H1 (cell line): ENCODE results near the gene PSG5. TPM values are rescaled to one million over a fixed set of nuclear protein-coding genes. Genes with fewer than 3 reads are reported as not detected.
"Not testable (repeated sequence)": the region's sequence is repeated elsewhere in the genome, so short reads cannot be mapped to it uniquely, and the experiment has no call there.

Experiments
- CTCF ChIA-PET: fragments of 300-600 bp; sonication (Branson Sonifier 250); formaldehyde crosslinking; loops from one replicate; lab custom pipeline; 2021; ENCODE audit not compliant: partially characterized antibody; lab: Charles Lee
- POLR2A ChIA-PET: fragments of 300-600 bp; sonication (Branson Sonifier 250); formaldehyde crosslinking; loops from one replicate; lab custom pipeline; 2021; ENCODE audit warnings: inconsistent platforms; ENCODE audit not compliant: partially characterized antibody; lab: Charles Lee
- DNase-seq, 2 experiments: peaks; one replicate each; pipeline versions ENCODE4 v3.0.0 to v3.0.0-alpha.2; 2010 to 2022; ENCODE audit warnings: low spot score in 2 of 2, low read depth in 1 of 2, mixed read lengths in 1 of 2
- FAIRE-seq: peaks from 2 replicates; lab custom pipeline; 2011; peaks lifted over from hg19 to GRCh38; lab: Jason Lieb, UNC
- H2AFZ ChIP-seq: 2 replicates; pipeline ENCODE4 v1.8.1; 2012; ENCODE audit warnings: low read length, inconsistent platforms
- H2AK5ac ChIP-seq: 2 replicates; pipeline ENCODE4 v1.6.1; 2013; ENCODE audit warnings: low read depth, low read length
- H2BK120ac ChIP-seq: replicated peaks from 2 replicates; pipeline ENCODE3; 2013; ENCODE audit warnings: low read depth, low read length, inconsistent platforms
- H2BK12ac ChIP-seq: 2 replicates; pipeline ENCODE4 v1.6.1; 2013; ENCODE audit warnings: low read depth, low read length
- H2BK15ac ChIP-seq: 2 replicates; pipeline ENCODE4 v1.6.1; 2013; ENCODE audit warnings: low read length
- H2BK20ac ChIP-seq: 2 replicates; pipeline ENCODE4 v1.6.1; 2013; ENCODE audit warnings: low read length
- H2BK5ac ChIP-seq: 2 replicates; pipeline ENCODE4 v1.6.1; 2013; ENCODE audit warnings: low read depth, low read length
- H3K14ac ChIP-seq: 2 replicates; pipeline ENCODE4 v1.6.1; 2013; ENCODE audit warnings: inconsistent platforms; ENCODE audit not compliant: insufficient read length
- H3K18ac ChIP-seq: 2 replicates; pipeline ENCODE4 v1.6.1; 2013; ENCODE audit warnings: low read length; ENCODE audit errors: extremely low read depth
- H3K23ac ChIP-seq: 2 replicates; pipeline ENCODE4 v1.6.1; 2013; ENCODE audit warnings: inconsistent platforms; ENCODE audit not compliant: insufficient read length
- H3K23me2 ChIP-seq: 2 replicates; pipeline ENCODE4 v1.6.1; 2013; ENCODE audit warnings: low read depth, low read length
- H3K27ac ChIP-seq: 2 replicates; pipeline ENCODE4 v1.6.1; 2011; ENCODE audit warnings: low read depth, low read length, inconsistent platforms
- H3K27me3 ChIP-seq, 4 experiments: replicated peaks in 1 of 4; 1 replicate in 1 of 4; 2 replicates in 3 of 4; pipeline versions ENCODE4 v1.6.1 to v1.8.1; 2011 to 2013; ENCODE audit warnings: low read length in 3 of 4, mild to moderate bottlenecking in 3 of 4, inconsistent platforms in 2 of 4, mixed read lengths in 2 of 4, moderate library complexity in 1 of 4; ENCODE audit not compliant: control insufficient read depth in 3 of 4, insufficient read depth in 3 of 4; ENCODE audit errors: extremely low read depth in 1 of 4
- H3K36me3 ChIP-seq, 4 experiments: 2 replicates each; pipeline versions ENCODE4 v1.6.1 to v1.8.1; 2011 to 2013; ENCODE audit warnings: mild to moderate bottlenecking in 4 of 4, low read length in 3 of 4, moderate library complexity in 2 of 4, control low read depth in 1 of 4, inconsistent platforms in 1 of 4; ENCODE audit not compliant: insufficient read depth in 4 of 4, control insufficient read depth in 2 of 4
- H3K4ac ChIP-seq: replicated peaks from 2 replicates; pipeline ENCODE3; 2013; ENCODE audit warnings: low read length, low read depth, mixed read lengths, inconsistent platforms; ENCODE audit not compliant: insufficient read length
- H3K4me1 ChIP-seq, 4 experiments: replicated peaks in 1 of 4; 1 replicate in 1 of 4; 2 replicates in 3 of 4; pipeline versions ENCODE4 v1.6.1 to v1.8.1; 2011 to 2013; ENCODE audit warnings: low read length in 3 of 4, inconsistent platforms in 2 of 4, mixed read lengths in 1 of 4; ENCODE audit not compliant: insufficient read depth in 4 of 4, control insufficient read depth in 3 of 4
- H3K4me2 ChIP-seq, 2 experiments: 2 replicates each; pipeline versions ENCODE4 v1.6.1 to v1.8.1; 2011 to 2013; ENCODE audit warnings: low read depth in 2 of 2, low read length in 2 of 2, control low read depth in 1 of 2, inconsistent platforms in 1 of 2, mild to moderate bottlenecking in 1 of 2; ENCODE audit not compliant: insufficient read depth in 1 of 2
- H3K4me3 ChIP-seq, 4 experiments: fragments of 200-600, 300-600 bp in 1 of 4; sonication (generic), shearing (Covaris generic), sonication (Bioruptor Twin) in 1 of 4; 2 replicates each; pipeline versions ENCODE4 v1.5.1 to v1.8.1; 2011 to 2016; ENCODE audit warnings: low read length in 4 of 4, low read depth in 3 of 4, control low read depth in 2 of 4, inconsistent platforms in 2 of 4, mild to moderate bottlenecking in 2 of 4, mixed read lengths in 1 of 4, moderate library complexity in 1 of 4; ENCODE audit not compliant: insufficient read depth in 2 of 4; ENCODE audit errors: extremely low read depth in 1 of 4
- H3K56ac ChIP-seq: replicated peaks from 2 replicates; pipeline ENCODE3; 2013; ENCODE audit warnings: low read depth, mild to moderate bottlenecking, mixed read lengths, low read length, inconsistent platforms; ENCODE audit not compliant: insufficient read length
- H3K79me1 ChIP-seq: 2 replicates; pipeline ENCODE4 v1.6.1; 2013; ENCODE audit warnings: low read depth, low read length, control low read depth
- H3K79me2 ChIP-seq, 2 experiments: 2 replicates each; pipeline versions ENCODE4 v1.6.1 to v1.8.1; 2012 to 2013; ENCODE audit warnings: low read length in 2 of 2, mild to moderate bottlenecking in 2 of 2, inconsistent platforms in 1 of 2; ENCODE audit not compliant: insufficient read depth in 2 of 2, control insufficient read depth in 1 of 2
- H3K9ac ChIP-seq, 4 experiments: replicated peaks in 1 of 4; 1 replicate in 1 of 4; 2 replicates in 3 of 4; pipeline versions ENCODE4 v1.6.1 to v1.8.1; 2011 to 2013; ENCODE audit warnings: low read depth in 3 of 4, low read length in 3 of 4, control low read depth in 2 of 4, mild to moderate bottlenecking in 2 of 4, moderate library complexity in 2 of 4, inconsistent platforms in 1 of 4; ENCODE audit errors: extremely low read depth in 1 of 4
- H3K9me3 ChIP-seq, 2 experiments: 2 replicates each; pipeline versions ENCODE4 v1.6.1 to v1.8.1; 2012 to 2013; ENCODE audit warnings: mild to moderate bottlenecking in 2 of 2, moderate library complexity in 2 of 2, control low read depth in 1 of 2, inconsistent platforms in 1 of 2, low read depth in 1 of 2, low read length in 1 of 2, mixed read lengths in 1 of 2; ENCODE audit not compliant: insufficient read depth in 2 of 2
- H4K20me1 ChIP-seq, 2 experiments: replicated peaks in 1 of 2; 2 replicates each; pipeline versions ENCODE3 to v1.8.1; 2011 to 2013; ENCODE audit warnings: inconsistent platforms in 2 of 2, low read length in 2 of 2, mild to moderate bottlenecking in 1 of 2; ENCODE audit not compliant: insufficient read depth in 2 of 2, control insufficient read depth in 1 of 2
- H4K5ac ChIP-seq: 2 replicates; pipeline ENCODE4 v1.6.1; 2013; ENCODE audit warnings: low read length, low read depth, mixed read lengths, inconsistent platforms; ENCODE audit not compliant: insufficient read length
- H4K8ac ChIP-seq: 2 replicates; pipeline ENCODE4 v1.8.0; 2013; ENCODE audit warnings: mild to moderate bottlenecking, moderate library complexity, low read length, inconsistent platforms; ENCODE audit not compliant: insufficient read depth; ENCODE audit errors: extremely low read depth
- H4K91ac ChIP-seq: replicated peaks from 2 replicates; pipeline ENCODE3; 2013; ENCODE audit warnings: low read length, mixed read lengths, inconsistent platforms; ENCODE audit not compliant: insufficient read length
- WGBS, 2 experiments: shearing (Covaris generic) in 1 of 2; methylation state at CpG; one replicate each; pipeline versions ENCODE4 v1.1.6 to v1.1.7; 2013 to 2015; ENCODE audit warnings: low lambda C conversion rate in 2 of 2, mixed read lengths in 2 of 2, inconsistent platforms in 1 of 2, low coverage in 1 of 2, missing lambda C conversion rate in 1 of 2; ENCODE audit not compliant: insufficient replicate concordance in 2 of 2, insufficient coverage in 1 of 2, insufficient read length in 1 of 2; ENCODE audit errors: extremely low coverage in 1 of 2, missing lambda C conversion rate in 1 of 2; 5-methylcytosine and 5-hydroxymethylcytosine counted together
- polyA plus RNA-seq, 7 experiments: library from polyadenylated mRNA; depleted of rRNA in 3 of 7; stranded (reverse) in 5 of 7; unstranded in 2 of 7; fragments of >200 nt in 5 of 7; fragments of 200-250 nt in 2 of 7; gene quantifications; 1 replicate in 5 of 7; 2 replicates in 1 of 7; 4 replicates in 1 of 7; pipeline versions ENCODE4 v1.2.1 to v1.2.3, GENCODE V29; 2011 to 2013; ENCODE audit warnings: missing spikeins in 2 of 7, mixed read lengths in 2 of 7
- total RNA-seq: library from RNA; stranded (reverse); fragmentation: NEBNext Ultra II Directional; extraction: Animal tissue kit (Norgen Biotek cat#: 25700); gene quantifications from 2 replicates; pipeline ENCODE4 v1.2.1, GENCODE V29; 2021
- TF ChIP-seq, protein P1 (sequence below), 3 experiments: IDR thresholded peaks; 1 replicate in 2 of 3; 2 replicates in 1 of 3; pipeline versions ENCODE4 v1.5.1 to v1.6.1; 2011; ENCODE audit warnings: low read length in 3 of 3, mild to moderate bottlenecking in 3 of 3, inconsistent platforms in 2 of 3, low read depth in 1 of 3, moderate library complexity in 1 of 3; ENCODE audit not compliant: insufficient read depth in 1 of 3; ENCODE audit errors: control extremely low read depth in 1 of 3

PSG5 gene
- total and polyA plus RNA-seq, 2 of the 8 experiments (the other 6 are each of a cell fraction or from before 2014, with no cell fraction given) = not detected

DNA sequence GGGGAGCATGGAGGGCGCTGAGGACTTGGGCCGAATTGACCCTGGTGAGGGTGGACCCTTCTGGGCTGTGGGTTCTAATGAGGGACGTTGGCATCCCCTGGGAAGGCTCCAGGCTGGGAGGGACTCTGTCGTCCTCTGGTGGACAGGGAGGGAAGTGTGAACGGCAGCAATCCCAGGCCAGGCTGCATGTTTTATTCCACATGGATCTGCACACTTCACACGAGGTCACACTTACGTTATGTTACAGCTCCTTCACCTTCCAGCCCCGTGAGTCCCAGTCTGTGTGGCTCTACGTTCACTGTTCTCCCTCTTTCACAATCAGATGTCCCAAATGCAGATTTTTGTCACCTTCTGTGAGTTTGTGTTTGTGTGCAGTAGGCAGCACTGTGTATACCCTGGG, 1.8 kb upstream of the PSG5 start:
- FAIRE-seq = not testable (repeated sequence)

More for the DNA sequence above, 1.8 kb upstream of the PSG5 start:
- H3K56ac ChIP-seq, H3K23me2 ChIP-seq, H2BK20ac ChIP-seq, H4K8ac ChIP-seq, H3K14ac ChIP-seq, H3K27ac ChIP-seq, H3K9ac ChIP-seq, H2BK12ac ChIP-seq, H3K18ac ChIP-seq, H4K91ac ChIP-seq, H2AFZ ChIP-seq, H3K4me2 ChIP-seq, H3K4me3 ChIP-seq, H4K20me1 ChIP-seq, H3K27me3 ChIP-seq, H4K5ac ChIP-seq, H3K36me3 ChIP-seq, CTCF ChIA-PET, H2BK5ac ChIP-seq, DNase-seq, H2BK15ac ChIP-seq, H3K79me1 ChIP-seq, H3K4me1 ChIP-seq, H3K4ac ChIP-seq, H3K79me2 ChIP-seq, H3K23ac ChIP-seq, H2AK5ac ChIP-seq, POLR2A ChIA-PET, H2BK120ac ChIP-seq: not testable (repeated sequence)
- H3K9me3 ChIP-seq = peaks cover 11 to 60% of the 10 kb centered on the region in 2 experiments
- TF ChIP-seq, protein P1, sequence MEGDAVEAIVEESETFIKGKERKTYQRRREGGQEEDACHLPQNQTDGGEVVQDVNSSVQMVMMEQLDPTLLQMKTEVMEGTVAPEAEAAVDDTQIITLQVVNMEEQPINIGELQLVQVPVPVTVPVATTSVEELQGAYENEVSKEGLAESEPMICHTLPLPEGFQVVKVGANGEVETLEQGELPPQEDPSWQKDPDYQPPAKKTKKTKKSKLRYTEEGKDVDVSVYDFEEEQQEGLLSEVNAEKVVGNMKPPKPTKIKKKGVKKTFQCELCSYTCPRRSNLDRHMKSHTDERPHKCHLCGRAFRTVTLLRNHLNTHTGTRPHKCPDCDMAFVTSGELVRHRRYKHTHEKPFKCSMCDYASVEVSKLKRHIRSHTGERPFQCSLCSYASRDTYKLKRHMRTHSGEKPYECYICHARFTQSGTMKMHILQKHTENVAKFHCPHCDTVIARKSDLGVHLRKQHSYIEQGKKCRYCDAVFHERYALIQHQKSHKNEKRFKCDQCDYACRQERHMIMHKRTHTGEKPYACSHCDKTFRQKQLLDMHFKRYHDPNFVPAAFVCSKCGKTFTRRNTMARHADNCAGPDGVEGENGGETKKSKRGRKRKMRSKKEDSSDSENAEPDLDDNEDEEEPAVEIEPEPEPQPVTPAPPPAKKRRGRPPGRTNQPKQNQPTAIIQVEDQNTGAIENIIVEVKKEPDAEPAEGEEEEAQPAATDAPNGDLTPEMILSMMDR (IDR thresholded peaks at IDR 0.05; ENCODE audit: control extremely low read depth in 1 of 3, insufficient read depth in 1 of 3, low read depth in 1 of 3, low read length in 3 of 3) = peak in 1 of 3 experiments; percentile 6; a peak in 1 of 4 replicates
- WGBS, 2 experiments = 61% methylated on average over 9 of the region's 9 CpGs; no CpG with 5 or more reads in 1 of the 2 experiments
